UCSD-AML1 (cell line): ENCODE results near the gene PPFIA3.
"Not testable (repeated sequence)": the region's sequence is repeated elsewhere in the genome, so short reads cannot be mapped to it uniquely, and the experiment has no call there.

Experiments
- DNase-seq: peaks from one replicate; lab custom pipeline; 2025; ENCODE audit not compliant: unreplicated experiment; lab: John Stamatoyannopoulos, UW

PPFIA3 gene

DNA sequence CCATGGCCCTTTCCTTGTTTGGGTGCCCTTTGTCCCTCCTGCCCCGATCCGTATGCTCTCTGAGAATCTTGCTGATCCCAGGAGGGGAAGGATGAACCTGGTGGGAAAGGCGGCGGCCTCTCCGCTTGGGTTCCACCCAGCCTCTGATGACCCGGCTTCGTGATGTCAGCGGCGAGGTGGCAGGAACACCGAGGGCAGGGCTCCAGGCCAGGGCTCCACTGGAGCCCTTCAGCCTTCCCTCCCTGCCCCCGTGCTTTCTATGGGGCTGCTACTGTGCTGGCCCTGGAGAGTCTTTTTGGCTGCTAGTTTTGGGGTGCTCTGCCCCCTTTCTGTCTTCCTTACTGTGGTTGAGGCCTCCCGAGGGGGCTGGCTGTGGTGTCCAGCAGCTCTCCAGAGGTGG lies 17.0 kb upstream of the PPFIA3 start:
- no peak for DNase-seq

DNA sequence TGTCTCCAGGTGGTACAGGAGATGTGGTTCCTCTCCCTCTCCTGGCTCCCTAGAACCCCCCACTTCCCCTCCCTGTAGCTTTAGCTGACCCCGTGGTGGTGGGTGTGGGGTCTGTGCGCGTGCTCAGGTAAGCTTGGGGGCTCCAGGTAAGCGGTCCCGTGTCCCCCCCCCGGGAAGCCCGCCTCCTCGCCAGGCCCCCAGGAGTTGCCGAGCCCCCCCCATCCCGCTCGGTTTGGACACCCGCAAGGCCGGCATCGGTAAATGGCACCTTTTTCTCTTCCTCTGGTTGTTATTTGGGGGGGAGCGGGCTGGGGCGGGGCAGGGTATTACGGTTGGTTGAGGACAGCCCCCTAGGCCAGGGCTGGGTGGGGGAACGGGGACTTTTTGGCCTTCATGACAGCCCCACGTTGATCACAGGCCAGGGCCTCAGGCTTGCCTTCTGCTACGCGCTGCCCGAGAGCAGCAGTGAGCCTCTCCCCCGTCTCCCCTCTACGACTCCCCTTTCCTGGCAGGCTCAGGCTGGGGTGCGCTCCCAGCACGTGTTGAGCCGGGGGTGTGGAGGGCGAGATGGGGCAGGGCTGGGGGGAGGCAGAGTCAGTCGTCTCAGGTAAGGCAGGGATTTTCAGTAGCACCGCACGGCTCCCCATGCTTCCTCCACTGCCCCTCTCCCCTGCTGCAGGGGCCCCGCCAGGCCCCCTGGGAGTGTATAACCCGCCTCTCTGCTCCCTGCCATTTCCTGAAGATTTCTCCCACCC lies 15.8 kb upstream of the PPFIA3 start:
- DNase-seq, result no peak

- no peak for DNase-seq
Measured at GRCh38 chr19:49104229-49104864, 15.0 kb upstream of the PPFIA3 start.

DNA sequence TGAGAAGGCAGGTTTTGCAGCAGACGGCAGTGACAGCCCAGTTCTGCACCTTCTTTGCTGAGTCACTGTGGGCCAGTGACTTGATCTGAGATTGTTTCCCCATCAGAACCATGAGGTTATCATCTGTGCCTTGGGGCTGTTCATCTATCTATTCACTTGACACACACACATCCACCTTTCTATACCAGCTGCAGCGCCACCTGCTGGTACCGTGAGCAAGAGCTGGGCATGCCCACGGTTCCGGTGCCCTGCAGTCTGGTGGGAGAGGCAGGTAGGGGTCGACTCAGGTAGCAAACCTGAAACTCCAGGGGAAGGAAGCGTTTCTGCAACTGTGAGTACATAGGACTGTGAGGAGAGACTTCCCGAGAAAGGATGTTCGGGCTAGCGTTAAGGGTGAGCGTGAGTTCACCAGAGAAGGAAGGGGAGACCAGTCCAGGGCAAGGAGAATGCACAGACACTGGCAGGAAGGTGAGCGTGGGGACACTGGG lies 12.7 kb upstream of the PPFIA3 start:
- peak; percentile 45 for DNase-seq

DNA sequence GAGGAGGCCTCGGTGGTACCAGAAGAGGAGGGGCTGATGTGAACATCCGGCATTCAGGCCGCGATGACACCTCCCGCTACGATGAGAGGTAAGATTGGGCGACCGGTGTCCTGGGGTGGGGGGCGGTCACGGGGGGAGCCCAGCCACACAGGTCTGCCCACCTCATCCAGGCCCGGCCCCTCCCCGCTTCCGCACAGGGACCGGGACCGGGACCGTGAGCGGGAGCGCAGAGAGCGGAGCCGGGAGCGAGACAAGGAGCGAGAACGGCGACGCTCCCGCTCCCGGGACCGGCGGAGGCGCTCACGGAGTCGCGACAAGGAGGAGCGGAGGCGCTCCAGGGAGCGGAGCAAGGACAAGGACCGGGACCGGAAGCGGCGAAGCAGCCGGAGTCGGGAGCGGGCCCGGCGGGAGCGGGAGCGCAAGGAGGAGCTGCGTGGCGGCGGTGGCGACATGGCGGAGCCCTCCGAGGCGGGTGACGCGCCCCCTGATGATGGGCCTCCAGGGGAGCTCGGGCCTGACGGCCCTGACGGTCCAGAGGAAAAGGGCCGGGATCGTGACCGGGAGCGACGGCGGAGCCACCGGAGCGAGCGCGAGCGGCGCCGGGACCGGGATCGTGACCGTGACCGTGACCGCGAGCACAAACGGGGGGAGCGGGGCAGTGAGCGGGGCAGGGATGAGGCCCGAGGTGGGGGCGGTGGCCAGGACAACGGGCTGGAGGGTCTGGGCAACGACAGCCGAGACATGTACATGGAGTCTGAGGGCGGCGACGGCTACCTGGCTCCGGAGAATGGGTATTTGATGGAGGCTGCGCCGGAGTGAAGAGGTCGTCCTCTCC lies 11.5 kb upstream of the PPFIA3 start:
- no peak for DNase-seq

GRCh38 chr19:49109051-49109450 lies 10.3 kb upstream of the PPFIA3 start:
- no peak for DNase-seq

GRCh38 chr19:49109569-49110233 lies 9.6 kb upstream of the PPFIA3 start:
- no peak for DNase-seq

GRCh38 chr19:49110567-49110966 lies 8.8 kb upstream of the PPFIA3 start:
- DNase-seq, result no peak

DNA sequence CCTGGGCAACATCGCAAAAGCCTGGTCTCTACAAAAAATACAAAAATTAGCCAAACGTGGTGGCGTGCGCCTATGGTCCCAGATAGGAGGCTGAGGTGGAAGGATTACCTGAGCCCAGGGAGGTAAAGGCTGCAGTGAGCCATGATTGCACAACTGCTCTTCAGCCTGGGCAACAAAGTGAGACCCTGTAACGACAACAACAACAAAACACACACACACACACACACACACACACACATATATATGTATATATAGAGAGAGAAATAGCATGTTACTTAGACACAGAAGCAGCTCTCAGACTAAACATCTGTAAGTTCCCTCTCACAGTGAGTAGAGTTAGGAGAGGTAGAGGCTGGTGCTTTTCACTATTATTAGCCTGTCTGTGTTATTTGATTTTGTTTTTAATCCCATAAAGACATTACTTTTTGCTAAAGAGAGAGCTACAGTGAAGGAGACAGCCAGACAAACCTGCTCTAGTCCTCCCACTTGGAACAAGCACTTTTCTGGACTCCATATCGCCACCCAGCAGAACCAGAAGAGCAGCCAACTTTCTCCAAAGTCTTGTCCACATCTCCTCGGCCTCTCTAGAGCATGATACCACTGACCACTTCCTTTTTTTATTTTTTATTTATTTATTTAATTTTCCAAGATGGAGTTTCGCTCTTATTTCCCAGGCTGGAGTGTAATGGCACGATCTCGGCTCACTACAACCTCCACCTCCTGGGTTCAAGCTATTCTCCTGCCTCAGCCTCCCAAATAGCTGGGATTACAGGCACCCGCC lies 7.9 kb upstream of the PPFIA3 start:
- DNase-seq, result no peak

GRCh38 chr19:49113762-49114629 lies 5.3 kb upstream of the PPFIA3 start, which contains the start of gene LIN7B:
Gene LIN7B (plus strand): TSS chr19:49114370. CDS start chr19:49114405, 35 bp downstream.
- peak; percentile 82 for DNase-seq

DNA sequence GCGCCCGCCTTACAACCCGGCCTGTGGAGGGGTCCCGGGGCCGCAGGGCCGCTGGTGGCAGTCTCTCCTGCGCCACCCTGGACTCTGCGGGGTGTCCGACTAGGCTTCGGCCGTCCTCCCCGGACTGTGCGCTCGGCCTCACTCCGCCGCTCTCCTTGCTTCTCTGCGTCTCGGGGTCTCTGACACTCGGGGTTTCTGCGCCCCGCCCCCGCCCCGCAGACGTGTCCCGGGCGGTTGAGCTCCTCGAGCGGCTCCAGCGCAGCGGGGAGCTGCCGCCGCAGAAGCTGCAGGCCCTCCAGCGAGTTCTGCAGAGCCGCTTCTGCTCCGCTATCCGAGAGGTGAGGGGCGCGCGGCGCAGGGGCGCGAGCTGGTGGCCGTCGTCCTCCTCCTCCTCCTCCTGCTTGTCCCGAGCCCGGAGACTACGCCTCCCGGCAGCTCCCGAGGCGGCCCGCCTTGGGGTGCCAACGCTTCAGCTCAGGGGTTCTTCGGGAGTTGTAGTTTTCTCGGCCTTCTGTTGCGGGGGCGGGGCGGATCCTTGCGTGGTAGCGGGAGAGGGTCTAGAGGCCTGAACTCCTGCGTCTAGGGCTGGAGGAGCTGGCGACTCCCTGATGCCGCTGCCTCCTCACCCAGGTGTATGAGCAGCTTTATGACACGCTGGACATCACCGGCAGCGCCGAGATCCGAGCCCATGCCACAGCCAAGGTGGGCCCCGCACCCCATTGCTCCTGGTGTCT lies 4.5 kb upstream of the PPFIA3 start:
- DNase-seq, result no peak

DNA sequence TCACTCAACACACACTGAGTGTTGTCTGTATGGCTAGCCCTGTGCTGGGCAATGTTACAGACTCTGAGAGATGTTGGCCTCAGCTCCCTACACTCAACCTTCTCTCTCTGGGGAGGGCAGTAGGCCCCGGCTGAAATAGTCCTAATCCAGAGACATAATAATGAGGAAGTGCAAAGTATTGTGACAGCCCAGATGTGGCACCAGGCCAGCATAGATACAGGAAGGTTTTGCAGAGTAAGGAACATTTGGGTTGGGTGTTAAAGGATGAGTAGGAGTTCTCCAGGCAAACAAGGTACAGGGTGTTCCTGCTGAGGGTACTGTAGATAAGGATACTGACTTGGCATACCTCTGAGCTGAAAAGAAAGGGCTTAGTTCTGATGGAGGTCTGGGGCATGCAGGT lies 2.8 kb upstream of the PPFIA3 start:
- peak; percentile 41 for DNase-seq

DNA sequence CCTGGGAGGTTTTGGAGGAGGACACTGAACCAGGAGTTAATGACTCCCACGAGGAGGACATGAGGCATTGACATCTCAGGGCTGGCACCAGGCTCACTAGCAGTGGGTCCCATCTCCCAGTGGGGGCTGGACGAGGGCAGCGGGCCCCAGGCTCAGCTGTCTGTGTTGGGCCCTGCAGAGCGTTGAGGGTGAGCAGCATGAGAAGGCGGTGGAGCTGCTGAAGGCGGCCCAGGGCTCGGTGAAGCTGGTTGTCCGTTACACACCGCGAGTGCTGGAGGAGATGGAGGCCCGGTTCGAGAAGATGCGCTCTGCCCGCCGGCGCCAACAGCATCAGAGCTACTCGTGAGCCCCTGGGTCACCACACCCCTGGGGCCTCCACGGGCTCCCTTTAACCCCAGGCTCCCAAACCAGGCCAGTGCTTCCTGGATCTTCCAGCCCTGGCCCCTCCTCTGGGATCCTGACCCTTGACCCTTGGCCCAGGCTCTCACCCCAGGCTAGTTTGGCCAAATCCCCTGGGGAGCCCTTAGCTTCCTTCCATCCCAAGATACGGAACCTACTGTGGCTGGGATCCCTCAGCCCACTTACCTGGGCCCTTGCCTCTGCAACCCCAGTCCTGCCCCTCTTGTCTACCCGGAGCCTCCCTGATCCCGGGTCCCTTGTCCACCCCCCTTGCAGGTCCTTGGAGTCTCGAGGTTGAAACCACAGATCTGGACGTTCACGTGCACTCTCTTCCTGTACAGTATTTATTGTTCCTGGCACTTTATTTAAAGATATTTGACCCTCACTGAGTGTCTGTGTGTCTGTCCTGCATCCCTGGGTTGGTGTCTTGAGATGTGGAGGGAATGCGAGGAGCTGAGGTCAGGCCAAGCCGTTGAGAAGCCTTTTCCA lies 1.4 kb upstream of the PPFIA3 start:
- DNase-seq, result no peak

DNA sequence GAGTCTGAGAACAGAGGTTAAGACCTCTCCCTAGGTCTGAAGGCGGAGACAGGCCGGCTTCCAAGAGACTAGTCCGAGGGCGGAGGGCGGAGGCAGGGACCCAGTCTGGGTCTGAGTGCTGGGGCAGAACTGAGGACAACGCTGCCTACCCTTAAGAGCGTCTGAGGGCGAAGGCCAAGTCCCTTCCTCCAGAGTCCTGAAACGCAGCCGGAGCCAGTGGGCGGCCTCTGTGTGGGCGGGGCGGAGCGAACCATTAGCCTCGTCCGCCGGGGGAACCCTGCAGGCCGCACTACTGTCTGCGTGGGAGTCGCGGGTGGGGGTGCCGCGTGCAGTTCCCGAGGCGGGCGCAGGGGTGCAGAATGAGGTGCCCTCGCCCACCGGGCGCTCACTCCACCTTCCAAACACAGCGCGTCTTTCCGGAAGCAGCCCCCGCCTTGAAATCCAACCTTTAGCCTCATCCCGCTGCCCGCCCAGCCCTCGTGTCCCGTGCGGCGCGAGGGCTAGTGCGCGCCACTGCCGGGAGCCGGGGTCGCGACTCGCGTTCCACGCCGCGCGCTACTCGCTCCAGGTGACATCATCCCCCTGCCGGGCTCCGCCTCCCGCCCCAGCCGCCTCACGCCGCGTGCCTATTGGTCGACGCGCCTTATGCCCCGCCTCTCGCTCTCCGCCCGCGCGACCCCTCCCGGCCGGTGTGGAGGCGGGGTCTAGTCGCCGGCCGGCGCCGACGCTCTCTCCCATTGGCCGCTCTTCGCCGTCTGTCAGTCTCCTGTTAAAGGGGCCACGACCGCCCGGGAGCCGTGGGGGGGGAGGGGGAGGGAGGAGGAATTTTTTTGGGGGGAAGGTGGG lies 556 bp upstream of the PPFIA3 start, which contains the start of gene C19orf73:
Gene C19orf73, minus strand, starts transcription at position 579 of the 846 bp plus-strand sequence. Its CDS starts 121 bp downstream, at position 458.
- peak; percentile 97 for DNase-seq

DNA sequence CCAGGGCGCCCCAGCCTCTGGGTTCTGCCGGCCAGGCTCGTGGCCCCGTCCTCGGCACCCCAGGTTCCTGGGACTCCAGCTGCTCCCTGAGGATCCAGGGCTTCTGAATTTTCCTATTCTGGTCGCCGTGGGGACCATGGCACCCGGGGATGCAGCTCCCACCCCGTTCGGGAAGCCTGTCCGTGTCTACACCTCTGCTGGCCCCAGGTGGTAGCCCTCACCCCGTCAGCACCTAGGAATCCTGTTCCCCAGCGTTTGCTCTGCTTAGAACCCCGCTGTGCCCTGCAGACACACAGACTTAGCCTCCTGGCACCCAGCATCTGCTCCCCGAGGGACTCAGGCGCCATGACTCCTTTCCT lies 960 bp downstream of the PPFIA3 start:
- DNase-seq, result no peak

GRCh38 chr19:49120868-49121267 lies 1.5 kb downstream of the PPFIA3 start:
- no peak for DNase-seq

GRCh38 chr19:49121841-49122240 lies 2.5 kb downstream of the PPFIA3 start:
- DNase-seq, result not testable (repeated sequence)
